ENCODE measurements around the gene MAEA.

- TF ChIP-seq CTCF (IDR thresholded peaks at IDR 0.05) (no peak), POLR2A (IDR thresholded peaks at IDR 0.05) (no peak)
Measured at GRCh38 chr4:1359144-1359501, 69.4 kb downstream of the MAEA start.
